Measurements from ENCODE around the gene MYH9. TPM values are rescaled to one million over a fixed set of nuclear protein-coding genes. Genes with fewer than 3 reads are reported as not detected.
A peak's percentile ranks its signal among the peaks of the same experiment; 100 is the strongest.

Gene MYH9
- total and polyA plus RNA-seq, 11 donors, result 109 to 482 (median 238) TPM

- peak overlapping the region in 1 of 12 donors; percentile 0 for H3K4me3 ChIP-seq
- intact Hi-C loops (cut with DNase I), result no loop called here
- ATAC-seq (no peak), DNase-seq (no peak)
- H3K4me1 ChIP-seq, result peaks cover 48 to 100% (median 97%) of the 10 kb centered on the region in 12 donors
- peak overlapping the region; percentile 60 to 99 (median 88) for H3K27ac ChIP-seq
- H3K9me3 ChIP-seq, result no peaks in the 10 kb centered on the region
- WGBS, 4 donors, result 19 to 37% (median 30%) methylated on average over 3 to 5 of the region's 5 CpGs
- H3K27me3 ChIP-seq, result no peaks in the 10 kb centered on the region
- peaks cover 0 to 36% (median 5%) of the 10 kb centered on the region in 9 donors for H3K36me3 ChIP-seq
- TF ChIP-seq CTCF (IDR thresholded peaks at IDR 0.05) (no peak), POLR2A (IDR thresholded peaks at IDR 0.05) (no peak)
Observed at GRCh38 chr22:36360871-36361383, 26.8 kb downstream of the MYH9 start.

- Histone ChIP-seq H3K9me3 (no peaks in the 10 kb centered on the region), H3K27ac (peak overlapping the region in 11 of 12 donors; percentile 54 to 99 (median 87)), H3K27me3 (no peaks in the 10 kb centered on the region), H3K4me1 (peaks cover 48 to 100% (median 97%) of the 10 kb centered on the region in 12 donors), H3K36me3 (peaks cover 0 to 36% (median 5%) of the 10 kb centered on the region in 9 donors), H3K4me3 (no peak overlapping the region)
- ATAC-seq (no peak), DNase-seq (no peak)
- intact Hi-C loops (cut with DNase I), result no loop called here
- TF ChIP-seq CTCF (IDR thresholded peaks at IDR 0.05) (no peak), POLR2A (IDR thresholded peaks at IDR 0.05) (no peak)
- WGBS, 4 donors, result 27 to 51% (median 42%) methylated on average over 3 of the region's 3 CpGs
Observed at GRCh38 chr22:36360011-36360410, 27.8 kb downstream of the MYH9 start.

GRCh38 chr22:36359470-36359996, 28.2 kb downstream of the MYH9 start:
- ATAC-seq, result peak; percentile 31 to 59 (median 40)

More at GRCh38 chr22:36359470-36359996, 28.2 kb downstream of the MYH9 start:
- no peaks in the 10 kb centered on the region for H3K27me3 ChIP-seq
- intact Hi-C loops (cut with DNase I), result loop anchor here in 1 of 10 donors (2.0 kb wide), 1 partner anchor 27 kb away; the partner anchor contains the start of gene MYH9
- peak in 2 of 5 donors; percentile 69 to 71 for DNase-seq
- TF ChIP-seq POLR2A (IDR thresholded peaks at IDR 0.05), result no peak
- TF ChIP-seq CTCF (IDR thresholded peaks at IDR 0.05), result no peak
- H3K27ac ChIP-seq, result peak overlapping the region in 11 of 12 donors; percentile 57 to 99 (median 88)
- peaks cover 0 to 37% (median 5%) of the 10 kb centered on the region in 9 donors for H3K36me3 ChIP-seq
- H3K9me3 ChIP-seq, result no peaks in the 10 kb centered on the region
- H3K4me3 ChIP-seq, result no peak overlapping the region
- WGBS, 4 donors, result 36 to 54% (median 48%) methylated on average over 3 of the region's 3 CpGs
- peaks cover 46 to 100% (median 94%) of the 10 kb centered on the region in 12 donors for H3K4me1 ChIP-seq

Data from heart left ventricle (tissue), 16 donors.